Loucy (cell line): Measurements from ENCODE around the gene GAB2.

Experiments
- EZH2phosphoT487 ChIP-seq: fragments of 200-600 bp; IDR thresholded peaks from 2 replicates; pipeline ENCODE4 v1.6.1; 2018; ENCODE audit warnings: antibody characterized with exemption, mild to moderate bottlenecking, moderate library complexity, borderline replicate concordance
- TF ChIP-seq, protein P1 (sequence below): fragments of 200-600 bp; sonication (generic); conservative IDR thresholded peaks from 2 replicates; pipeline ENCODE4 v1.5.1; 2014; ENCODE audit warnings: mild to moderate bottlenecking, antibody characterized with exemption, low read length

- TF ChIP-seq, protein P1, sequence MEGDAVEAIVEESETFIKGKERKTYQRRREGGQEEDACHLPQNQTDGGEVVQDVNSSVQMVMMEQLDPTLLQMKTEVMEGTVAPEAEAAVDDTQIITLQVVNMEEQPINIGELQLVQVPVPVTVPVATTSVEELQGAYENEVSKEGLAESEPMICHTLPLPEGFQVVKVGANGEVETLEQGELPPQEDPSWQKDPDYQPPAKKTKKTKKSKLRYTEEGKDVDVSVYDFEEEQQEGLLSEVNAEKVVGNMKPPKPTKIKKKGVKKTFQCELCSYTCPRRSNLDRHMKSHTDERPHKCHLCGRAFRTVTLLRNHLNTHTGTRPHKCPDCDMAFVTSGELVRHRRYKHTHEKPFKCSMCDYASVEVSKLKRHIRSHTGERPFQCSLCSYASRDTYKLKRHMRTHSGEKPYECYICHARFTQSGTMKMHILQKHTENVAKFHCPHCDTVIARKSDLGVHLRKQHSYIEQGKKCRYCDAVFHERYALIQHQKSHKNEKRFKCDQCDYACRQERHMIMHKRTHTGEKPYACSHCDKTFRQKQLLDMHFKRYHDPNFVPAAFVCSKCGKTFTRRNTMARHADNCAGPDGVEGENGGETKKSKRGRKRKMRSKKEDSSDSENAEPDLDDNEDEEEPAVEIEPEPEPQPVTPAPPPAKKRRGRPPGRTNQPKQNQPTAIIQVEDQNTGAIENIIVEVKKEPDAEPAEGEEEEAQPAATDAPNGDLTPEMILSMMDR, result no peak
- TF ChIP-seq EZH2phosphoT487, result no peak
Observed at GRCh38 chr11:78188286-78189173, 229.1 kb downstream of the GAB2 start, which contains the start of the genes KCTD21 and USP35.
